OCI-LY7 (cell line): Measurements from ENCODE around the gene NXPH1.

Experiments used
- EZH2phosphoT487 ChIP-seq: fragments of 200-600 bp; sonication (generic); IDR thresholded peaks from 2 replicates; pipeline ENCODE4 v1.6.1; 2018; ENCODE audit warnings: low read depth, borderline replicate concordance, mild to moderate bottlenecking, mixed run types, antibody characterized with exemption, low read length, moderate library complexity, mixed read lengths
- TF ChIP-seq, protein P1 (sequence below): fragments of 200-600 bp; sonication (generic); conservative IDR thresholded peaks from 2 replicates; pipeline ENCODE4 v1.5.1; 2014; ENCODE audit warnings: mild to moderate bottlenecking, antibody characterized with exemption, low read length, moderate library complexity, mixed read lengths

- TF ChIP-seq, protein P1, sequence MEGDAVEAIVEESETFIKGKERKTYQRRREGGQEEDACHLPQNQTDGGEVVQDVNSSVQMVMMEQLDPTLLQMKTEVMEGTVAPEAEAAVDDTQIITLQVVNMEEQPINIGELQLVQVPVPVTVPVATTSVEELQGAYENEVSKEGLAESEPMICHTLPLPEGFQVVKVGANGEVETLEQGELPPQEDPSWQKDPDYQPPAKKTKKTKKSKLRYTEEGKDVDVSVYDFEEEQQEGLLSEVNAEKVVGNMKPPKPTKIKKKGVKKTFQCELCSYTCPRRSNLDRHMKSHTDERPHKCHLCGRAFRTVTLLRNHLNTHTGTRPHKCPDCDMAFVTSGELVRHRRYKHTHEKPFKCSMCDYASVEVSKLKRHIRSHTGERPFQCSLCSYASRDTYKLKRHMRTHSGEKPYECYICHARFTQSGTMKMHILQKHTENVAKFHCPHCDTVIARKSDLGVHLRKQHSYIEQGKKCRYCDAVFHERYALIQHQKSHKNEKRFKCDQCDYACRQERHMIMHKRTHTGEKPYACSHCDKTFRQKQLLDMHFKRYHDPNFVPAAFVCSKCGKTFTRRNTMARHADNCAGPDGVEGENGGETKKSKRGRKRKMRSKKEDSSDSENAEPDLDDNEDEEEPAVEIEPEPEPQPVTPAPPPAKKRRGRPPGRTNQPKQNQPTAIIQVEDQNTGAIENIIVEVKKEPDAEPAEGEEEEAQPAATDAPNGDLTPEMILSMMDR, result no peak
- no peak for TF ChIP-seq EZH2phosphoT487
Observed at GRCh38 chr7:8491544-8492489, 58.4 kb downstream of the NXPH1 start.
